NCI-H82 treated with DMSO at 0.1 percent for 48 hours (cell line): ENCODE measurements around the gene PRDM11.
"Not testable (repeated sequence)": the region's sequence is repeated elsewhere in the genome, so short reads cannot be mapped to it uniquely, and the experiment has no call there.

ENCODE experiments used
- DNase-seq: peaks from one replicate; lab custom pipeline; 2025; ENCODE audit not compliant: unreplicated experiment; lab: John Stamatoyannopoulos, UW

PRDM11 gene

DNA sequence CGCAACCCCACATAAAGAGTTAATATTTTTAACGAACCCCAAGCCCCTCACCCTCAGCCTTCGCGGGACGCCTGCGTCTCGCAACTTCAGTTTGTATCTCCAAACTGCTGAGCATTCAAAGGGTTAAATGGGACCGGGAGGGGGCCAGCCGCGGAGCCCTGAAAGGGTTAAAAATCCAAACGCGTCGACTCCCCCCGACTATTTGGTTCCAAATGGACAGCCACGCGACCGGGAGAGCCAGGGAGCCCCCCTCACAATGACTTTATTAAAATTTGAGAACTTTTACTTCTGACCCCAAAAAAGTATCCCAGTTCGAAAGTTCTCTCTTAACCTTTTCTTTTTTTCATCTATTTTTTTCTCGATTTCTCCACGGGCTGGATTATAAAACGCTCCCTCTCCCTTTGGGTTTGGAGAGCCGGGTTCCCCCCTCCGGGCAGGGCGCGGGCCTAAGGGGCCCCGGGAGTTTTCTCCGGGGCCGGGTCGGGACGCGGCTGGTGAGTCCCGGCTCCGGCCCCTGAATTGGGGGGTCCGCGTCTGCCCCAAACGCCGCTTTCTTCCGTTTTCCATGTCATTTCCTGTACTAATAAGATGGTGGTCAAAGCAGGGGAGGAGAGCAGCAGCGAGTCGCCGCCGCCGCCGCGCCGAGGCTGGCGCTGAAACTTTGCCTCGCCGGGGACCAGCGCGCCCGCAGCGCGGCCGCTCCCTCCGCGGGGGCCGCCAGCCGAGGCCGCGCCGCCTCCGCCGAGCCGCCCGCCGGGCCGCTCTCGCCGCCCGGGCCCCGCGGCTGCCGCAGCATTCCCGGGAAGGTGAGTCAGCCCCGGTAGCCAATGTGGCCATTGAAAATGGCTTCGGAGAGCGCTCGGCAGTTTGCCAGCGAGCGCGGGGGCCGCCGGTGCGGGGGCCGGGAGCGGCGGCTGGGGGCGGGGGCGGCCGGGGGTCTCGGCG is at the start of gene PRDM11:
Gene PRDM11, plus strand, starts transcription at position 568 of the 945 bp plus-strand sequence. CDS start 35,128 bp downstream, outside the sequence.
- DNase-seq = no peak

GRCh38 chr11:45097721-45098493 is 48.5 kb upstream of the PRDM11 start:
- DNase-seq = no peak

DNA sequence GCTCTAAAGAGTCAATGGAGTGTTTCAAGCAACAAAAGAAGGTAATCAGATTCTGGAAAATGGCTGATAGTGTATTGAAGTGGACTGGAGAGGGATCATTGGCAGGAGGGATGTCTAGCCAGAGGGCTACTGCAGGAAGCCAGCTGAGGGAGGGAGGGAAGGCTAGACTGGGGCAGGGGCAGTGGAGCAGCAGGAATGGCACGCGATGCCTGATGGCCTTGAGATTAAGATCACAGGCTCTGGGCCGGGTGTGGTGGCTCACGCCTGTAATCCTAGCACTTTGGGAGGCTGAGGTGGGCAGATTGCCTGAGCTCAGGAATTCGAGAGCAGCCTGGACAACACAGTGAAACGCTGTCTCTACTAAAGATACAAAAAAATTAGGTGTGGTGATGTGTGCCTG is 47.5 kb upstream of the PRDM11 start:
- no peak for DNase-seq

DNA sequence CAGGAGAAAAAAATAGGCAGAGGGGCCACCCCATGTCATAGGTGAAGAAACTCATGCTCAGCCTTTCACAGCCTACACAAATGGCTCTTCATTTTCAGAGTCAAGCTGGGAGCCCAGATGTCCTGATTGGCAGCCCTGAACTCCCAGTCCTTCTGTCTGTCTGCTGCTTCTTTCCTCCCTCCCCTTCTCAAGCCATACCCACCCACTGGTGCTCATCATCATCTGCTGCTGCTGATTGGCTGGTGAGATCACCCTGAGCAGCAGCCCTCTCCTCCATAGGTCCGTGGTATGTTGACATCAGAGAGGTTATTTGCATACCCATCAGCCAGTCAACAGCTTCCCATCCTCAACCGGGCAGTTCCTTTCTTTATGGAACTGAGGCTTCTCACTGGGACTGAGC is 46.1 kb upstream of the PRDM11 start:
- DNase-seq = peak; percentile 35

- no peak for DNase-seq
Measured at GRCh38 chr11:45102361-45102809, 44.1 kb upstream of the PRDM11 start.

- peak; percentile 26 for DNase-seq
Measured at GRCh38 chr11:45102810-45103621, 43.4 kb upstream of the PRDM11 start.

DNA sequence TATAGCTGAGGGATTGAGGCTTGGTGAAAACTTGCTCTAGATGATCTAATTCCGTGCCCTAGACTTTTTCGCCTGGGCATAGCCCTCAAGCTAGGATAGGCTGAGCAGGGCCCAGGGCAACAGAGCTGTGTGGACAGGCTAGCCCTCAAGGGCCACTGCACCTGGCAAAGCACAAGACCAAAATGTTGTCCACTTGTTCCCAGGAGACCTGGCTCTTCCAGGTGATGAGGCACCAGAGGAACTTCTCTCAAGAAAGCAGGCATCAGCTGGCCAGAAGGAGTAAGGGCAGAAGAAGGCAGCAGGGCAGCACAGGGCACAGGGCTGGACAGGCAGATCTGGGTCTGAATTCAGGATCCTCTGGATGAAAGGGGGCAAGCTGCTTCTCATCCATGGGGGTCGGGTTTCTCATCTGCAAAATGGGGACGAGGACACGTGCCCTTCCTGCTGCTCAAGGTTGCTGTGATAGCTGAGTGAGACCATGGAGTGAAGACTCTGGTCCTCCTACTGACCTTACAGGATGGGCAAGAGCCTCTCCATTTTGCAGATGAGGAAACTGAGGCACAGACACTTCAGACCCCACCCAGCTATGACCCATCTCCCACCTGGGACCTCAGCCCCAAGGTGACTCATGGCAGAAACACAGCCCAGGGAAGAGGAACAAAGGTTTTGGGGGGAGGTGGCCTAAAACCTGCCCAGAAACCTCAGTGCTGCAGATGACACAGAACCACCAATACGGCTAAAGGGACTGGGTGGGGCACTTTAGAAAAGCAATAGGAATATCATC is 42.2 kb upstream of the PRDM11 start:
- DNase-seq = no peak

DNA sequence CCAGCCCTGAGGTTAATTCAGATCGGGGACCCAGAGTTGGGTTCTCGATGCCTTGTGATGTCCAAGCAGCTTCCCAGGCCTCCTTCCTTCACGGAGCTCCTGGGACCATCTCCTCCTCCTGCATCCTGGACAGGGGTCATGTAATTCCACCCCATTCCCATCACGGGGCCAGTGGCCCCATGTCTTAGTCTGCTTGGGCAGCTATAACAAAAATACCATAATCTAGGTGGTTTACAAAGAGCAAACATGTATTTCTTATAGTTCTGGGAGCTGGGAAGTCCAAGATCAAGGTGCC is 41.7 kb upstream of the PRDM11 start:
- no peak for DNase-seq

GRCh38 chr11:45105233-45105983 is 41.0 kb upstream of the PRDM11 start:
- peak; percentile 39 for DNase-seq

GRCh38 chr11:45105984-45106375 is 40.5 kb upstream of the PRDM11 start:
- no peak for DNase-seq

DNA sequence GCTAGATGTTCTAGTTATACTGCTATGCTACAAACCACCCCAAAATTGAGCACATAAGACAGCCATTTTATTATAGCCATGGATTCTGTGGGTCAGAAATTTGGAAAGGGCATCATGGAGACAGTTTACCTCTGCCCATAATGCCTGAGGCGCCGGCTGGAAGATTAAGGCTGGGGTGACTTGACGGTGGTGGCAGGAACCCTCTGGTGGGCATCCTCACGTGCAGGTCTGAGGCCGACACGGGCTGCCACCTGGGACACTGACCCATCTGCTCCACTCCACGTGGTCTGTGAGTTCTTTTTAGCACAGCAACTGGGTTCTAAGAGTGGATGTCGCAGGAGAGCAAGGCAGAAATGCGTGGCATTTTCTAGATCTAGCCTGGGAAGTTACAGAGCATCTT is 40.0 kb upstream of the PRDM11 start:
- no peak for DNase-seq

GRCh38 chr11:45107029-45107428 is 39.4 kb upstream of the PRDM11 start:
- no peak for DNase-seq

DNA sequence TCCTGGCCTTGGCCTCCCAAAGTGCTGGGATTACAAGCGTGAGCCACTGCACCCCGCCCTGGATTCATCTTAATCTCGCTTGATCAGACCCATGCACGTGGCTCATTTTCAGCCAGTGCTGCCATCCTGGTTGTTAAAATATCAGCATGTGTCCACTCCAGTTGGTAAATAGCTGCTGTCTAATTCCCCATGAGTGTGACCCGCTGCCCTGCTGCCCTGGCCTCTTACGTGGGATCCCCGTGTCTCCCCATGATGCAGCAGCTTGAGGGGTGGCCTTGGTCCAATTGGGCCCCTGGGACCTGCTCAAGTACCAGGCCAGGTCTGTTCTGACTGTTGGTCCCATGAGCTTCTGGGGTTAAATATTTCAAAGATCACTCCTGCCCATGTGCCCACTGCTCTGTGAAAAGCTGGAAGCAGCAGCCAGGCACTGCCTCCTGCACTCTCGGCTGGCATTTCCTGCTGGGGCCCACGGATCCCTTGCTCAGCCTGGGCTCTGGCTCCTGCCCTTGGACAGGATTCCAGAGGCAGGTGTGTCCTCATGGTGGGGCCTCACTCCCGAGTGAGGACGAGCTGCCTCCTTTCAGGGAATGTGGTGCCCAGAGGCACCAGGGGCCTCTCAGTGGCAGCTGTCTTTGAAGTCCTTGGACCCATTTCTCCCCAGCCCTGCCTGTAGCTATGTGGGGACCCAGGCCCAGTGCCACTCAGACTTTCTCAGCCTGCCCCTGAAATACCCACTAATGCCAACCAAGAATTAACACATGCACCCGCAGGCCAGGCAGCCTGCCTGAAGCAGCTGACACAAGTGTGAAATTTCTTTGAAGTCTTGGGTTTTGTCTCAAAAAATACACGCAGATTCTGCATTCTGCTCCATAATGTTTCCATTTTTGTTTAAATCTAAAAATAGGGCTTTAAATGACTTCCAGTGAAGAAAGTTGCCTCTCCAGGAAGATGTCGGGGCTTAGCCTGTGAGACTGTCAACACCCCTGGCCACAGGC is 38.1 kb upstream of the PRDM11 start:
- no peak for DNase-seq

DNA sequence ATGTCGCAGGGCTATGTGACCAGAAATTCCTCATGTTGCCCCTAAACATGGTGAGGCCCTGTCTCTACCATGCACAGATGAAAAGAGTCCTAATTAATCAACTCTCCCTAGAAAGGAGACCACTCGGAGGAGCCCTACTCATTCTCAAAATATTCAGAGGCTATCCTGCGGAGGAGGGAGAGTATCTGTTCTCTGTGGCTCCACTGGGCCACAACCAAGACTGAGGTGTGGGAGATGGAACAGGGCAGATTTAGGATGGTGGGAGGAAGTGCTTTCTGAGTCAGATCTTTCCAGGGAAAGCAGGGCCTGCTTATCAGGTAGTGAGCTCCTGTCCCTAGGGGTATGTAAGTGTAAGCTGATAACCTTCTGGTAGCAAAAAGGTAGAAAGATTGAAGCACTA is 37.0 kb upstream of the PRDM11 start:
- DNase-seq = no peak

GRCh38 chr11:45110562-45110961 is 35.9 kb upstream of the PRDM11 start:
- DNase-seq = peak; percentile 20

- DNase-seq = no peak
Measured at GRCh38 chr11:45113807-45114206, 32.6 kb upstream of the PRDM11 start.

DNA sequence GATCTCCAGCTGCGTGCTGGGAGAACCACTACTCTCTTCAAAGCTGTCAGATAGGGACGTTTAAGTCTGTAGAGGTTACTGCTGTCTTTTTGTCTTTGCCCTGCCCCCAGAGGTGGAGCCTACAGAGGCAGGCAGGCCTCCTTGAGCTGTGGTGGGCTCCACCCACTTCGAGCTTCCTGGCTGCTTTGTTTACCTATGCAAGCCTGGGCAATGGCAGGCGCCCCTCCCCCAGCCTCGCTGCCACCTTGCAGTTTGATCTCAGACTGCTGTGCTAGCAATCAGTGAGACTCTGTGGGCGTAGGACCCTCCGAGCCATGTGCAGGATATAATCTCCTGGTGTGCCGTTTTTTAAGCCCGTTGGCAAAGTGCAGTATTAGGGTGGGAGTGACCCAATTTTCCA is 18.6 kb upstream of the PRDM11 start:
- not testable (repeated sequence) for DNase-seq

GRCh38 chr11:45133878-45134277 is 12.6 kb upstream of the PRDM11 start:
- no peak for DNase-seq

DNA sequence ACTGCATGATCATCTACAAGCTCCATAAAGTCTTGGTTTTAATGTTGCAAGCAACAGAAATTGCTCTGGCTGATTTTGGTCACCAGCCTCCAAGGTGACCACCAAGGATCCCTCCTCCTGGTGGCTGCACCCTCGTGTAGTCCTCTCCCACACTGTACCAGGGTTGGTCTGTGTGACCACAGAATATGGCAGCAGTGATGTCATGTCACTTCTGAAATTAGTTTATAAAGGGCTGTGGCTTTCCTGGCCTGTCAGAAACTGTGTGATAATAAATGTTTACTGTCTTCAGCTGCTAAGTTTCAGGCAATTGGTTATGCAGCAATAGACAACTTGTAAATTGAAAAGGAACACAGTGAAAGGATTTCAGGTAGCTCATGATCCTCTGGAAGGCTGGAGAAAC is 5.3 kb upstream of the PRDM11 start:
- DNase-seq = no peak
